Activated CD4-positive, CD25-positive, alpha-beta regulatory T cell (primary cell): ENCODE results near the gene LRCH1.
A peak's percentile ranks its signal among the peaks of the same experiment; 100 is the strongest.

Source experiments
- DNase-seq, 4 experiments: peaks; one replicate each; lab custom pipeline; 2025; lab: John Stamatoyannopoulos, UW

The LRCH1 gene

DNA sequence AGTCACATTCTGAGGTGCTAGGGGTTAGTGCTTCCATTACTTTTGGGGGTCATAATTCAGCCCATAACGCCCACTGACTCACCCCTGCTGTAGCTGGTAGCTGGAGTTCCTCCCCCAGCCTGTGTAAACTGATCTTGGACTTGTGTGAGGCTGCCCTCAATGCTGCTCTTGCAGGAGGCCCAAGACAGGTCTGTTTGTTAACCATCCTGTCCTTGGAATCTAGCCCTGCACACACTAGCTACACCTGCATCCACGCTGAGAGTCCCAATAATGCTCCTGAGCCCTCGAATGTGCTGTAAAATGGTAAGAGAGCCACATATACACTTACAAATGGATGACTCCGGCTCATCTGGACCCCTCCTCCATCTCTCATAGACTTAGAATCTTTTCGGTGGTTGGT is 9.6 kb downstream of the LRCH1 start:
- no peak for DNase-seq

DNA sequence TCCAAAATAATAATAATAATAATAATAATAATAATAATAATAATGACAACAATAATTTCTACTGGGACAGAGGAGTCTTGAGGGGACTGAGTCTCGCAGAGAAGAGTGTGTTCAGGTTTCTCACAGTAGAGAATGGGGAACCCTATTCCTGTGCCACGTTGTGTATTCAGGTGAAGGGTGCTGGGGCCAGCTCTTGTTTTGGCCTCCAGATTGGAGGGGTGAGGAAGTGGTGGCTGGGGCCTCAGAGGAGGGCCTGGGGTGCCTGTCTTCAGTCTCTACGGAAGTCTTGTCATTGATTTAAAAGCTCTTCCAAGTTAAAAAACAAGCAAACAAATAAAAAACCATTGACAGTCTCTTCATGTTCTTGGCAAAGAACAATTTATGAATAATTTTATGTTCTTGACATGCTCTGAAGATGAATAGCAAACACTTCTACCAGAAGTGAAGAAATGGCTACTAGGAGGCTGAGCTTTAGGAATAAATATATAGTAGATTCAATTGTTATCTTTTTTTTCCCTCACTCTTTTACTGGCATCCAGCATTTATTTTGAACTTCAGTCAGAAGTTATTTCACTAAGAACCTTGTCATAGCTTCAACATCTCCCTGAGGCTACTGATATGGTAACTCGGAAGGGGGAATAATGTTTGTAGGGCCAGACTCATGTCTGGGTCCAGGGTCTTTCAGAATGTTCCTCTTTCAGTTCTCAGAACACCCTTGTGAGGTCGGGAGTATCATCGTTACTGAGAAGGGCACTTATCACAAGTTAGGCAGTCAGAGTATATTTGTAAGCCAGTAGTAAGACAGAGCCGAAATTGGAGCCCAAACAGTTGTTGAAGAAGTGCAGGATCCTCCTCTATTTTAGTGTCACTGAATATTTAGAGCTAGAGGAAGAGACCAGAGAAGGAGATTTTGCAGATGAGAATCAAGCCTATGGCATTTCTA is 13.1 kb downstream of the LRCH1 start:
- DNase-seq: no peak

DNA sequence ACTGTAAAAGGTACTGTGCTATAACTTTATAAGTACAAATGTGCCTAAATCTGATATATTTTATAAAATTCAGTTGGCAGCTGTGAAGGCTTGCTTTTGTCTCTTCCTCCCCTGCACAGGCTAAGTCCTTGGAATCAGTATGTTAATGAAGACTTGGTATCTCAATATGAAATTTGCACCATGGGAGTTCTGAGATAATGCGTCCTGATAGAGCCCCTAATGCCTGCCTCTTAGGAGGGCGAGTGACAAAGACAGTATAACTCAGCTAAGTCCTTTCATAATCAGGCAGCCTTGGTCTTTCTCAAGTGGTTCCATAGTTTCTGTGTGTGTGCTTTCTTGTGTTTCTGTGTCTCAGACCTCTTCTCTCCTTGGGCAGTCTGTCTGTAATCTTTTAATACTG is 14.7 kb downstream of the LRCH1 start:
- no peak for DNase-seq

DNA sequence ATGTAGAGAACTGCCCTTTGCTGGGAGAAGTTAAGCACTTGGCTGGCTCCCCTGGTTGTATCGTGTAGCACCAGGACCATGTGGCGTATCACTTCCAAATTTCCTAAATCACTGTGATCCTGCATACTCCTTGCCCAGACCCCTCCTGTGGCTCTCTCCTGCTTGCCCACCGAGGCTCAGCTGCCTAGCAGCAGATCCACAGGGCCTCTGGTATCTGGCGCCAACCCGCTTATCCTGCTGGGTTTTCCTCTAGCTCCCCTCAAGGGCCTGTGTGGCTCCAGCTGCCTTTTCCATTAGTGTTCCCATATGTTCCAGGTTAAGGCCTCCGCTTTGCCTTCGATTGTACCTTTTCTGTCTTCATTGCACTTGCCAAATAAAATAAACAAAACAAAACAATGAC is 16.5 kb downstream of the LRCH1 start:
- no peak for DNase-seq

DNA sequence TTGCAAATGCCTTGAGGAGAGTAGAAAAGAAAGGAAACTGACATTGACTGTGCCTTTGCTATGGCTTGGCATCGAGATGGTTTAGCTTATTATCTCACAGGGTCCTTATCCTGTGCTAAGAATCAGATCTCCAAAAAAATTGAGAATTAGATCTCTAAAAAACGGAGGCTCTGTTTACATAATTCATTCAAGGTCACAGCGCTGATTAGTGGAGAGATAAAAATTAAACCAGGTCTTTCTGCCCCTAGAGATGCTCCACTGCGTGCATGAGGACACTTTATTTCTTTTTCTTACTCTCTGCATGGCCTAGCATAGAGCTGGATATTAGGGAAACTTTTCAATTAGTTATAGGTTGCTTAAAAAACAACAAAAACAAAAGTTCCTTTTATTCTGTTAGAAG is 17.3 kb downstream of the LRCH1 start:
- no peak for DNase-seq

DNA sequence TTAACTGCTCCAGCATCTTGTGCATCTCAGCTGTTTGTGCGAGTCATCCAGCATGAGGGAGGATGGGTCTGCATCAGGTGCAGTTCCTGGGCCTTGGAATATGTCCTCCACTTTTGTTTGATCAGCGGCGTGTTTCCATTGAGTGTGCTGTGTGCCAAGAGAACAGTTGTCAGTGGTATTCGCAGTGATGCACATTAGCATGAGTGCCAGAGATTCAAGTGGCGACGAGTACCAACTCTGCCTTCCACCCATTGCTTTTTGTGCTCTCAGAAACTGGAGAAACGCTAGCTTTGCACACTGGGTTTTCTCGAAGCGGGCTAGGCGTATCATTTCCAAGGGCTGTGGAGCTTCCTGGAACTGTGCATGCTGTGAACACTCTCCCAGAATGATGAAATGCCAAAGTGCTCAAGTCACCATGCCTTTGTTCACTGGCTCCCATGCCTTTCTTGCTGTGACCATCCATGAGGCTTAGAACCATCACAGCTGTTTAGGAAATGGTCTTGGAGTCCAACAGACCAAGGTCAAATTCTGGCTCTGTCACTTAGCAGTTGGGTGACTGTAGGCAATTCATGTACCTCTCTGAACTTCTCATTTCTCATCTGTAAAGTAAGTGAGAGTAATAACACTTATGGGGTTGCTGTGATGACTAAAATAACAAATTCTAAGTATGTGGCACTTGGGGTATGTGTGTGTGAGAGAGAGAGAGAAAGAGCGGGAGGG is 18.4 kb downstream of the LRCH1 start:
- DNase-seq: no peak

DNA sequence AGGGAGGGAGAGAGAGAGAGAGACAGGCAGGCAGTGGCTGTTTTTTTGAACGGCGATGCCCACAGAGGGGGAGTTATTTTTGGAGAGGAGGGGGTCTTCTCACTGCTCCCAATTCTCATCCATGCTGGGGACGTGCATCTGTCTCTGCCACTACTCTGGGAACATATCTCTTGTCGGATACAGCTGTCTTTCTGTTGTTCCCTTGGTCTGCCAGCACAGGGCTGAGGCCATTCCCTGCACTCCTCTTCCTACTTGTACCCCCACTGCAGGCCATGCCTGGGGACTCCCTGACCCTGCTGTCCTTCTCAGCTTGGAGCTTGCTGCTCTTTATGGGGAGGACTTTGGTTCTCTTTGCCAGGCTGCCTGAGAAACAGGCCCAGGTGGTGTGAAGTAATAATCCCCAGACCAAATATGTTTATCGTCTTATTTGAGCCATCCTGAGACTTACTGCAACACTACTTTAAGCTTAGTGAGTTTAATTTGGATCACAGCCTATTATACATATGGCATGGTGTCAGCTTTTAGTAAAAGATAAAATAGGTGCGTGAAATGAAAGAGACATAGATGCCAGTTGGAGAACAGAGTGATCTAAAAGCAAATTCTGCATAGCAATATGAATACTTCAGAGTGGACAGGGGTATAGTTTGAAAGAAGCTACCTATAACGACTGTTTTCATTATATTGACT is 19.1 kb downstream of the LRCH1 start:
- no peak for DNase-seq

DNA sequence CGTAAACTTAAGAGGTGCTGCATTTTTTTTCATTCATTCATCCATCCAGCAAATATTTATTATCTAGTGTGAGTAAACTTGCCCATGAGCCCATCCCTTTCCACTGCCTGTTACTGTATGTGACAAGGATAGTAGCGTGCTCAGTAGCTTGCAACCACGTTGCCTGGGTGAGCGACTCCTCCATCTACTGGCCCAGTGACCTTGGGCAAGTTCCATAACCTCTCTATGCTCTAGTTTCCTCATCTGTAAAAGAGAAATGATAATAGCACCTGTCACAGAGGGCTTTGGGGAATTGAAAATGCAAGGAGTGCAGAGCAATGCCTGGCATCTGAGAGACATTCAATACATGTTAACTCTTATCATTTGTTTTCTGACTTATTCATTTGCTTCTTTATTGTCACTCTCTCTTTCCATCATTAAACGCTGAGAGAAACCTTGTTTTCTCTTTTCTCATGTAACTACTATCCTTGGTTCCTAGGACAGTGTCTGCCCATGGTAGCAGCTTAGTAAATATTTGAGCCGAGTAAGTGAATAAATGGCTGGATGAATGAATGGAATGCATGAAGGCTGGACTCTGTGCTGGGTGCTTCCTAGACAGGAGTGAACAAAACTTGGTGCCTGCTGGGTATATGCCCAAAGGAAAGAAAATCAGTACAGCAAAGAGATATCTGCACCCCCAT is 19.9 kb downstream of the LRCH1 start:
- no peak for DNase-seq

DNA sequence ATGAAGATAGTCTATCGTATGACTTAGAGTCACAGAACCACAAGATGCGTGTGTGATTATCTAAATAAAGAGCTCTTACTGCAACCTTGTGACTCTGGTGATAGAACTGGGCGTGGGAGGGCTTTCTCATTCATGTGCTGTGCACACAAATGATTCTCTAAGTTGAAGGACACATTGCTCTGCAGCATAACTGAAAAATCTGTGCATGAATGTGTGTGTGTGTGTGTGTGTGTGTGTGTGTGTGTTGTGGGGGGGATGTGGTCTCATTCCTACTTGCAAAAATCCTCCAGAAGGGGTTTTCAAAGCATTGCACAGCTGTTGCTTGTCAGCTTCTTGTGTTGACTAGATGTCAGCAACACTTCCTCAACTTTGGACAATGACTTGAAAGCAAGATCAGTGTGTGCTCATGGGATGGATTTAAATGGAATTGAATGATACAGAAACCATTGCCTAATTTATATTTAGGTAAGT is 22.4 kb downstream of the LRCH1 start:
- DNase-seq: no peak

DNA sequence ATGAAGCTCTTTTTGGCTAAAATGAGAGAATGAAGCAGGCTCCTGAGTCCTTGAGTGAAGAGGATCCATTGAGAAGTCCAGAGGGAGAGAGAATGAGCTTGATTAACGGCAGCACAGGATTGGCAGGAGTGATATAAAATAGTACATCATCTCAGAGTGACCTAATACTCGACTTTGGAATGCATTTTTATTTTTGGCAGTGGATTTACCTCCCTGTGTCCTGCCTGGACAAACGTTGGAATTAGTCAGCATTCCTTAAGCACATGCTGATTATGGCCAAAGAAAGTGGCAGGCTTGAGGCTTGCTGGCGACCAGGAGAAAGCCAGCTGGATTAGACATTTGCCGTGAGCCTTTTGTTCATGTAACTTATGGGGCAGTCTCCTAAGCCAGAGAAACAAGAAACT is 22.9 kb downstream of the LRCH1 start:
- DNase-seq: no peak

DNA sequence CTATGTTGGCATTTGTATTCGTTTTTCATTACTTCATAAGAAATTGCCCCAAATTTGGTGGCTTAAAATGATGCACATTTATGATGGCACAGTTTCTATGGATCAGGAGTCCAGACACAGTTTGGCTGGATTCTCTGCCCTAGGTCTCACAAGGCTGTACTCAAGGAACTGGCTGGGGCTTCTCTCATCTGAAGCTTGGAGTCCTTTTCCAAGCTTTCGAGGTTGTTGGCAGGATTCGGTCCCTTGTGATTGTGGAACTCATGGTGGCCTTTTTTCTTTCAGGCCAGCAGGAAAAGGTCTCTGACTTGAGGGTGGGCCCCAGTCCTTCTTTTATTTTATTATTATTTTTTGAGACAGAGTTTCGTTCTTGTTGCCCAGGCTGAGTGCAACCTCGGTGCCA is 23.8 kb downstream of the LRCH1 start:
- no peak for DNase-seq

DNA sequence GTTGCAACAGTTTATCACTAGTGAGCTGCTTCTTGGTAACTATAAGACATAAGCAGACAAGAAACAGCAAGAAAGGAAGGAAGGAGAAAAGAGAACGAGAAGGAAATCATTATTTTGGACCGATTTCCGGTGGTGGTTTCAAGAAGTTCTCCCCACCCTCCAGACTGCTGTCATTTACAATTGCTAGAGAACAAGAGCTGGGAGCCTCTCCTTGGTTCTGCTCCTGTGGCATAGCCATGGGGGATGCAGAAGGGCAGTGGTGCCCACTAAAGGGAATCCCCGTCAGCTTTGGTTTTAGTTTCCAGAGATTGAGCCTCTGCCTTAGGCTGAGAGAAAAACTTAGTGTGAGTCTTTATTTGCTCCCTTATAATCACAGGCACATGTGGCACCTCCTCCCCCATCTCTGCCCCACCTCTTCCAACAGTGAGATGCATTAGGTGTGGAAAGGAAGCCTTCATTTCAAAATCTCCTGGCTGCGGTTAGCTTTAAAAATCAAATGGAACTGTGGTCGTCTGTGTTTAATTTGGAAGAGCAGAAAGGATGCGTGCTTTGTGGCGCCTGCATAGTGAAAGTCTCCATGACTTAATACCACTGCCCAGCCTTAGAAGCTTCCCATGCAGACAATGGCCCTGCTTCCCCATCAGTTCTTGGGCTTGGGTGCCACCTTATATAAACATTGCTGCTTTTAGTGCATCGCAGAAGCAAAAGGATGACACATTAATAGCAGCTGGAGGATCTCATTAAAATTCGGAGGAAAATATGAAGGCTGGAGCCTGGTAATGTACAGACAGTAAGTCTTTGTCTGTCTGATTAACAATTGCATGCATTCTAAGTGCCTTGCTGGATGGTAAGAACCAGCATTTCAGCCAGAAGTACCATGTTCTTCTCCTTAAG is 25.0 kb downstream of the LRCH1 start:
- no peak for DNase-seq

DNA sequence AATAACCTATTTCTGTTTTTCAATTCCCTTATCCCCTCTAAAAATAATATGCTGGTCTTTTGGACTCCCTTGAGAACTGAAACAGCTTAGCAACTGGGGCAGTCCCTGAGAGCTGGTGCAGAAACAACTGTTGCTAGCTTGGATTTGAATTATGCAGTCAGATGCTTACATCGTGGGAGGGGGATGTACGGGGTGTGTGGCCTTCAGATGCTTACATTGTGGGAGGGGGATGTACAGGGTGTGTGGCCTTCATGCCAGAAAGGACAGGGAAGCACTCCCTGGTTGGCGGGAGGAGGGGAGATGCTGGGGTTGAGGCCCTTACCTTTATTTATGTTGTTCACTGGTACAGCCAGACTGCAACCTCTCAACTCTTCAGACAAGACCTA is 25.6 kb downstream of the LRCH1 start:
- no peak for DNase-seq

DNA sequence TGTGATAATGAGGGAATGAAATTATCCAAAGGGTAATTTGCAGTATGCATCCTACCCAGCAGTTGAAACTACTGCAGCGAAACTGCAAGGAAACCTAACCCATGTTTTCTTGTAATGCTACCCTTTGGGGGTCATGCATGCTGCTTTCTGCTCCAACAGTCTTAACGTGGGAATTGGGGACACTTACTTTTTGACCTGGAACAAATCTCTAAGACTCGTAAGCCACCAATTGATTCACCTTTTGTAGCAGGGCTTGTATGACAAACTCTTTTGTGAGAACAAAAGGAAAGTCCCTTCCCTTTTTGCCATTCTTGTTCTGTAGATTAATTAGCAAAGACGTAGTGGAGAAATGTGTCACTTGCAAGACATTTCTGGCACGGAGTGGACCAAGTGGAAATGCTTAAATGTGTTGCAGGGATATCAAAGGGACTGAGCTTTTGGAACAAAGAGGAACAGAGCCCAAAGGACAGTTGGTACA is 27.4 kb downstream of the LRCH1 start:
- DNase-seq: no peak

DNA sequence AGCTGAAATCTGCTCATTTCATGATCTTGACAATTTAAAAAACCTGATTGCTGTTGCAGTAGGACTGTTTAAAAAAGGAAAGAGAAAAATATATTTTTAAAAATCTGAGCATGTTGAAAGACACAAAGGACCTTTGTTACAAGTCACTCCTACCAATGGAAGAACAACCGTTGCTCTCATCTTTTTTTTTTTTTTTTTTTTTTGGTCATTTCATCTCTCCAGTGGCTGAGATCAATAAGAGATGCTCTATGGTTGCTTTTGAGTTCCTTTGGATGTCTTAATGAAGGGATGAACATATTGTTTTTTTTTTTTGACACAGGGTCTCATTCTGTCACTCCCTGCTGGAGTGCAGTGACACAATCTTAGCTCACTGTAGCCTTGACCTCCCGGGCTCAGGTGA is 29.2 kb downstream of the LRCH1 start:
- DNase-seq: no peak

DNA sequence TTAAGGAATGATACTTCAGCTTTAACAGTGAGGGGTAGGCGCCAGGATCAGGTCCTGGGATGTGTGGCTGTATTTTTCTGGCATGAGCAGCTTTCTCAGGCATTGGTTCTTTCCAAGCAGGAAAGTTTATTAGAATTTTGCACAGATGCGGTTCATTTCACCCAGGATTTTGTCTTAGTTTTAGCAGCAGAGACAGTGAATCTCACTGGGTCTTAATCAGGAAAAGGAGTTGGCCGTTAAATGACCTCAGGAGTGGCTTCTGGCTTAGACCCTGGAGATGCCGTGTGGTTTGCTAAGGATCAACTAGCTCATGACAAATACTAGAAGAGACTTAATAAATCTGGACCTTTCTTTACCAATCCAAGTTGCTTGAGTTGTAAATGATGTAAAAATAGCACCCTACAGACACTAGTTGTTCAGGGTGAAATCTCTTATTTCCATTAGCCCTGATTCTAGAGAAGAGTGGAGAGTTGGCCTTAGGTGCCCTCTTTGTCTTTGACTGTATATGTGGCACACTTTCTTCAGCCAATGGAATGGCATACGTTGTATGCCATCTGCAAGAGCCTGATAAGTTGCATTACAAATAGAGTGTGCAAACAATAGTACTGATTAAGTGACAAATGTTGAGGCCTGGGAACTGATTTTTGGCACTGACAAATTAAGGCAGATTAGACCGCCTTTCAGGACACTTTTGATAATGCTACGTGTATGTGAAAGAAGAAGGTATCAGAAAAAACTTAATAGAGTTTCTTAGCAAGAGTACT is 34.0 kb downstream of the LRCH1 start:
- no peak for DNase-seq

DNA sequence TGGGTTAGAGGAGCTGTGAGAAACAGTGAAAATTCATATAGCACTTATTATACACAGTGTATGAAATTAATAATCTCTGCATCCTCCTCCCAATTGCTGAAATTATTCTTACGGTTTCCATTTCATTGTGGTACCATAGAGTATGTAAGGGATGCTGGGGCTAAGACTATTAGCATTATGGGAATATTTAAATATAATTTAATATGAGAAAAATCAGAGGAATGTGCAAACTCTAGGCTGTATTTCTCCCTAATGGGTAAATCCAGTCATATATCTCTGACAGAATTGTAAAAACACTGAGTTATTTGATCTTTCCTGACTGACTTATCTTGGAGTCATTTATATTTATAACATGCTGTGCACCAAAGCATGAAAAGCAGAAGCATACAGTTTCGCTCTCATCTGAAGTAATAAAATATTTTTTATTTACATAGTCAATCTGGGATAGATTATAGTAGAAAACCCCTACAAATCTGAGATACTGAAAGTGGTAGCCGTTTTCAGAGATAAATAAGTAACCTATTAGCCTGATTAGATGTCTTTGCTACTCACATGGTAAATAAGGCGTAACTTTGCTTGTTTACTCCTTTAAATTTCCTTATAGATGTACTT is 34.9 kb downstream of the LRCH1 start:
- DNase-seq: no peak

DNA sequence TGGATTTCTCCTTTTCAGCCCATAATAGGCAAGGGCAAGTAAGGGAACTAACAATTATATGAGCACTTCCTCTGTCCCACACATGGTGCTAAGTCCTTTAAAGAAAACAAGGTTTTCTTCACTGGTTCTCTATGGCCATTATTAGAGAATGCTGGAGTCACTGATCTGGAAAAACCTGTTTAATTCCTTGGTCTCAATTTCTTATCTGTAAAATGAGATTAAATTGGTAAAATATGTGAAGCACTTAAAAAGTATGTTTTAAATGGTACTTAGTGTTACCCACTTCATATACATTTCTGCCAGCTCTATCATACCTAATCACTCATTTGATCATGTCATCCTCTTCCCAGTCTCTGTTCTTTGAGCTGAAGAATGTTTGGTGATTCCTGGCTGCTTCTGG is 39.4 kb downstream of the LRCH1 start:
- DNase-seq: no peak

DNA sequence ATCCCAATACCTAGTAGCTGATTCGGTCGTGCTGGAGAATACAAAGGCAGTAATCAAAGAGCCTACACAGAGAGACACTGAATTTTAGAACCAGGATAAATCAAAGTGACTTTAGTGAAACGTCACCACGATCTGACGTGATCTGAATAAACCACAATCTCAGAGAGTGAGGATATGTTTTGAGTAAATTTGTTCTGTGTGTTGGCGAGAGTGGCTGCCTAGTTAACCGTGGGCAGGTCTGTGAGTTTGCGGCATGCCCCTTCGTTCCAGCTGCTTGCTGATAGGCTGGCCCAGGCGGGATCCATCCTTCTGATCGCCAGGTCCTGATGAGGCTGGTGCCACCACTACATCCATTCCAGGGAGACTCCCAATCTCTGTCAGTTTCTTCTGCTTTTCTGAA is 40.4 kb downstream of the LRCH1 start:
- DNase-seq: peak in 1 of 4 experiments; percentile 5
